IMR-90 (cell line): ENCODE measurements around the gene SV2B. TPM values are rescaled to one million over a fixed set of nuclear protein-coding genes. Genes with fewer than 3 reads are reported as not detected.

ENCODE experiments used
- ATAC-seq: fragments of 200-7000 bp; cut with Tn5 transposase; 2 replicates; pipeline ENCODE4 v1.9.1; 2020; ENCODE audit warnings: low read depth, mild to moderate bottlenecking, moderate library complexity
- BruUV-seq: library from RNA; stranded (reverse); fragments of 400-500 nt; replicated peaks from 2 replicates; lab custom pipeline; 2021; lab: Mats Ljungman, UMichigan
- CTCF ChIA-PET: fragments of 300-600 bp; formaldehyde crosslinking; extraction: SDS; loops from one replicate; lab custom pipeline; 2021; ENCODE audit warnings: antibody characterized with exemption; lab: Yijun Ruan, JAX
- POLR2A ChIA-PET: fragments of 300-600 bp; sonication (Branson Sonifier 250); formaldehyde crosslinking; loops from one replicate; lab custom pipeline; 2022; ENCODE audit warnings: antibody characterized with exemption; ENCODE audit not compliant: unreplicated experiment; lab: Charles Lee
- DNase-seq: peaks from one replicate; pipeline ENCODE4 v3.0.0; 2013
- H2AFZ ChIP-seq: replicated peaks from 2 replicates; pipeline ENCODE3; 2013; ENCODE audit warnings: low read length, mild to moderate bottlenecking; ENCODE audit not compliant: poor library complexity
- H2AK5ac ChIP-seq: 2 replicates; pipeline ENCODE4 v1.6.1; 2013; ENCODE audit warnings: low read depth, low read length, inconsistent platforms
- H2AK9ac ChIP-seq: replicated peaks from 2 replicates; pipeline ENCODE3; 2013; ENCODE audit warnings: mild to moderate bottlenecking, low read depth, low read length, moderate library complexity; ENCODE audit not compliant: poor library complexity
- H2BK120ac ChIP-seq: 2 replicates; pipeline ENCODE4 v1.6.1; 2013; ENCODE audit warnings: low read depth, low read length, inconsistent platforms
- H2BK15ac ChIP-seq: 3 replicates; pipeline ENCODE4 v1.6.1; 2013; ENCODE audit warnings: low read depth, low read length, inconsistent platforms
- H2BK20ac ChIP-seq: 2 replicates; pipeline ENCODE4 v1.6.1; 2013; ENCODE audit warnings: low read depth, mild to moderate bottlenecking, inconsistent platforms, low read length, moderate library complexity
- H2BK5ac ChIP-seq: 2 replicates; pipeline ENCODE4 v1.6.1; 2013; ENCODE audit warnings: mild to moderate bottlenecking, low read depth, low read length, inconsistent platforms; ENCODE audit not compliant: poor library complexity, severe bottlenecking
- H3K14ac ChIP-seq: replicated peaks from 2 replicates; pipeline ENCODE4 v1.6.1; 2013; ENCODE audit warnings: low read depth, low read length, inconsistent platforms
- H3K18ac ChIP-seq: 2 replicates; pipeline ENCODE4 v1.6.1; 2013; ENCODE audit warnings: low read depth, low read length, control low read depth
- H3K23ac ChIP-seq: 2 replicates; pipeline ENCODE4 v1.6.1; 2013; ENCODE audit warnings: low read depth, low read length, inconsistent platforms
- H3K27ac ChIP-seq: 2 replicates; pipeline ENCODE4 v1.5.1; 2013; ENCODE audit warnings: mild to moderate bottlenecking, control low read depth, low read length; ENCODE audit not compliant: insufficient read depth
- H3K27me3 ChIP-seq: 2 replicates; pipeline ENCODE4 v1.6.1; 2013; ENCODE audit warnings: low read length; ENCODE audit not compliant: control insufficient read depth, insufficient read depth
- H3K36me3 ChIP-seq: 2 replicates; pipeline ENCODE4 v1.6.1; 2013; ENCODE audit warnings: low read length, mixed read lengths; ENCODE audit not compliant: control insufficient read depth, insufficient read depth
- H3K4ac ChIP-seq: 2 replicates; pipeline ENCODE4 v1.6.1; 2013; ENCODE audit warnings: low read depth, low read length, inconsistent platforms
- H3K4me1 ChIP-seq: 2 replicates; pipeline ENCODE4 v1.6.1; 2013; ENCODE audit warnings: low read length, mixed read lengths; ENCODE audit not compliant: control insufficient read depth, insufficient read depth
- H3K4me2 ChIP-seq: 2 replicates; pipeline ENCODE4 v1.6.1; 2013; ENCODE audit warnings: low read depth, mild to moderate bottlenecking, control low read depth, low read length, moderate library complexity
- H3K4me3 ChIP-seq: 2 replicates; pipeline ENCODE4 v1.5.1; 2013; ENCODE audit warnings: low read depth, mild to moderate bottlenecking, control low read depth, low read length, moderate library complexity; ENCODE audit not compliant: insufficient read depth
- H3K56ac ChIP-seq: 2 replicates; pipeline ENCODE4 v1.6.1; 2013; ENCODE audit warnings: low read length, inconsistent platforms; ENCODE audit not compliant: insufficient read depth; ENCODE audit errors: extremely low read depth
- H3K79me1 ChIP-seq, 2 experiments: 2 replicates each; pipeline ENCODE4 v1.6.1; 2013; ENCODE audit warnings: low read length in 2 of 2, inconsistent platforms in 1 of 2, low read depth in 1 of 2
- H3K9ac ChIP-seq: 2 replicates; pipeline ENCODE4 v1.6.1; 2013; ENCODE audit warnings: low read depth, low read length, control low read depth
- H3K9me1 ChIP-seq: 2 replicates; pipeline ENCODE4 v1.6.1; 2013; ENCODE audit warnings: low read length, inconsistent platforms; ENCODE audit not compliant: insufficient read depth
- H3K9me3 ChIP-seq: 2 replicates; pipeline ENCODE4 v1.6.1; 2013; ENCODE audit warnings: low read length; ENCODE audit not compliant: control insufficient read depth, insufficient read depth
- H4K20me1 ChIP-seq: 2 replicates; pipeline ENCODE4 v1.6.1; 2013; ENCODE audit warnings: low read length, inconsistent platforms; ENCODE audit not compliant: insufficient read depth
- H4K5ac ChIP-seq: 2 replicates; pipeline ENCODE4 v1.6.1; 2013; ENCODE audit warnings: mild to moderate bottlenecking, low read depth, low read length, control low read depth
- H4K8ac ChIP-seq, 2 experiments: 2 replicates each; pipeline ENCODE4 v1.6.1; 2013; ENCODE audit warnings: low read depth in 2 of 2, low read length in 2 of 2, control low read depth in 1 of 2, inconsistent platforms in 1 of 2
- H4K91ac ChIP-seq: 2 replicates; pipeline ENCODE4 v1.6.1; 2013; ENCODE audit warnings: low read depth, low read length, inconsistent platforms; ENCODE audit not compliant: insufficient read depth
- BHLHE40 ChIP-seq: fragments of 150-350 bp; IDR thresholded peaks from 2 replicates; pipeline ENCODE4 v1.6.1; 2016; ENCODE audit warnings: mild to moderate bottlenecking, low read depth, low read length
- CEBPB ChIP-seq: IDR thresholded peaks from 2 replicates; pipeline ENCODE4 v1.6.1; 2012; ENCODE audit warnings: low read depth, low read length, improper control_type of control experiment
- CTCF ChIP-seq: conservative IDR thresholded peaks from 2 replicates; pipeline ENCODE4 v1.5.1; 2012; ENCODE audit warnings: mild to moderate bottlenecking, low read depth, low read length, improper control_type of control experiment
- MAFK ChIP-seq: IDR thresholded peaks from 2 replicates; pipeline ENCODE4 v1.6.1; 2012; ENCODE audit warnings: low read depth, low read length, improper control_type of control experiment
- MAZ ChIP-seq: IDR thresholded peaks from 2 replicates; pipeline ENCODE4 v1.6.1; 2012; ENCODE audit warnings: low read depth, mild to moderate bottlenecking, low read length, improper control_type of control experiment, moderate library complexity, borderline replicate concordance
- RAD21 ChIP-seq: IDR thresholded peaks from 2 replicates; pipeline ENCODE4 v1.6.1; 2012; ENCODE audit warnings: low read length, improper control_type of control experiment
- RFX5 ChIP-seq: IDR thresholded peaks from 2 replicates; pipeline ENCODE4 v1.8.0; 2012; ENCODE audit warnings: low read depth, mild to moderate bottlenecking, low read length, moderate library complexity
- SMC3 ChIP-seq: fragments of 150-350 bp; IDR thresholded peaks from 2 replicates; pipeline ENCODE4 v1.6.1; 2016; ENCODE audit warnings: low read depth, mild to moderate bottlenecking, antibody characterized with exemption, low read length, moderate library complexity
- USF2 ChIP-seq: fragments of 150-350 bp; IDR thresholded peaks from 2 replicates; pipeline ENCODE4 v1.6.1; 2017; ENCODE audit warnings: mild to moderate bottlenecking, antibody characterized with exemption, low read length, low read depth
- WGBS, 2 experiments: methylation state at CpG; one replicate each; pipeline versions ENCODE4 v1.1.5 to v1.1.7; 2013; ENCODE audit warnings: missing lambda C conversion rate in 2 of 2; ENCODE audit not compliant: insufficient read length in 1 of 2; ENCODE audit errors: extremely low coverage in 2 of 2; 5-methylcytosine and 5-hydroxymethylcytosine counted together
- dilution Hi-C: fragments of 300-500 bp; cut with HindIII; formaldehyde crosslinking; loops from one replicate; pipeline ENCODE4 v1.14.3; 2018; ENCODE audit warnings: low sequenced_read_pairs; ENCODE audit not compliant: unreplicated experiment
- in situ Hi-C: fragments of 300-500 bp; cut with MboI; formaldehyde crosslinking; loops from 3 replicates; pipeline ENCODE4 v1.14.3; 2019; ENCODE audit warnings: low sequenced_read_pairs, inconsistent platforms, mixed read lengths
- intact Hi-C: fragments of 100-400 bp; cut with micrococcal nuclease; formaldehyde crosslinking; loops from 2 replicates; pipeline ENCODE4 v1.10.0; 2022
- polyA plus RNA-seq, 3 experiments: library from polyadenylated mRNA; depleted of rRNA; stranded (reverse); fragments of >200 nt; gene quantifications; 2 replicates each; pipeline ENCODE4 v1.2.3, GENCODE V29; 2012; ENCODE audit warnings: low replicate concordance in 1 of 3
- total RNA-seq: library from RNA; depleted of rRNA; stranded (reverse); fragments of >200 nt; gene quantifications from 2 replicates; pipeline ENCODE4 v1.2.3, GENCODE V29; 2012

SV2B gene
- total and polyA plus RNA-seq, 2 of the 4 experiments (the other 2 are of a cell fraction): not detected

GRCh38 chr15:91302588-91303439 lies 202.8 kb downstream of the SV2B start:
- no peak overlapping the region for H3K4me2 ChIP-seq

More at GRCh38 chr15:91302588-91303439, 202.8 kb downstream of the SV2B start:
- H2BK120ac ChIP-seq: no peak overlapping the region
- dilution Hi-C loops: no loop called here
- no TSS peak for BruUV-seq
- no peak overlapping the region for H3K9ac ChIP-seq
- intact Hi-C loops: loop anchor here (1.0 to 10.0 kb wide), 6 partner anchors 219 to 779 kb away; partner anchors contain the start of gene SLCO3A1
- no peak overlapping the region for H3K23ac ChIP-seq
- no peak overlapping the region for H2BK15ac ChIP-seq
- DNase-seq (peak; percentile 63), ATAC-seq (peak; percentile 87)
- H2BK5ac ChIP-seq: no peak overlapping the region
- H3K56ac ChIP-seq: no peak overlapping the region
- no peaks in the 10 kb centered on the region for H4K20me1 ChIP-seq
- ChIA-PET CTCF (interaction anchor here (0.6 to 1.2 kb wide), 6 partner anchors 12 to 776 kb away, joined by 3 to 5 read pairs (median 4); no protein-coding TSS in a partner anchor), POLR2A (no interaction called here)
- no peaks in the 10 kb centered on the region for H3K79me1 ChIP-seq
- no peak overlapping the region for H4K8ac ChIP-seq
- no peak for TF ChIP-seq RFX5
- no peak for TF ChIP-seq BHLHE40
- TF ChIP-seq CTCF: peak; percentile 84
- peak; percentile 98 for TF ChIP-seq SMC3
- peak; percentile 95 for TF ChIP-seq RAD21
- TF ChIP-seq USF2: no peak
- no peak for TF ChIP-seq MAZ
- TF ChIP-seq MAFK: no peak; the same call in 1 of the 2 replicates
- TF ChIP-seq CEBPB: no peak
- no peaks in the 10 kb centered on the region for H3K36me3 ChIP-seq
- no peak overlapping the region for H4K5ac ChIP-seq
- in situ Hi-C loops: loop anchor here (5.0 to 25.0 kb wide), 2 partner anchors 224 to 534 kb away; no protein-coding TSS in a partner anchor
- H3K4me1 ChIP-seq: no peaks in the 10 kb centered on the region
- no peak overlapping the region for H4K91ac ChIP-seq
- no peak overlapping the region for H3K18ac ChIP-seq
- no peaks in the 10 kb centered on the region for H3K9me1 ChIP-seq
- H2AK5ac ChIP-seq: no peak overlapping the region
- no peak overlapping the region for H3K27ac ChIP-seq
- no peak overlapping the region for H3K4ac ChIP-seq
- H2AK9ac ChIP-seq: no peak overlapping the region
- H3K27me3 ChIP-seq: peaks cover 25% of the 10 kb centered on the region
- peak overlapping the region; percentile 64 for H2AFZ ChIP-seq
- H3K4me3 ChIP-seq: no peak overlapping the region
- no peaks in the 10 kb centered on the region for H3K9me3 ChIP-seq
- H3K14ac ChIP-seq: no peak overlapping the region
- no CpG with 5 or more reads among the region's 11 CpGs for WGBS, 2 experiments
- no peak overlapping the region for H2BK20ac ChIP-seq
